Endothelial cell of umbilical vein (primary cell): Measurements from ENCODE around the gene SPTB. TPM values are rescaled to one million over a fixed set of nuclear protein-coding genes. Genes with fewer than 3 reads are reported as not detected.
A peak's percentile ranks its signal among the peaks of the same experiment; 100 is the strongest.
"Not testable (repeated sequence)": the region's sequence is repeated elsewhere in the genome, so short reads cannot be mapped to it uniquely, and the experiment has no call there.

ENCODE experiments used
- BruUV-seq: library from RNA; stranded (reverse); fragments of 400-500 nt; replicated peaks from 2 replicates; lab custom pipeline; 2021; lab: Mats Ljungman, UMichigan
- CTCF ChIA-PET: fragments of 300-600, 350-600 bp; sonication (Branson Sonifier 250); formaldehyde crosslinking; loops from one replicate; lab custom pipeline; 2021; ENCODE audit warnings: antibody characterized with exemption, inconsistent platforms; lab: Charles Lee
- POLR2A ChIA-PET: fragments of 300-600, 350-600 bp; sonication (Branson Sonifier 250); formaldehyde crosslinking; loops from one replicate; lab custom pipeline; 2021; ENCODE audit warnings: antibody characterized with exemption, inconsistent platforms; lab: Charles Lee
- DNase-seq: peaks from one replicate; pipeline ENCODE4 v3.0.0-alpha.2; 2011; ENCODE audit warnings: low read depth, low spot score
- FAIRE-seq: peaks from 2 replicates; lab custom pipeline; 2011; peaks lifted over from hg19 to GRCh38; lab: Jason Lieb, UNC
- H2AFZ ChIP-seq: 2 replicates; pipeline ENCODE4 v1.6.0; 2012; ENCODE audit warnings: low read depth, low read length, control low read depth, inconsistent platforms
- H3K27ac ChIP-seq: 2 replicates; pipeline ENCODE4 v1.5.1; 2011; ENCODE audit warnings: low read depth, mild to moderate bottlenecking, control low read depth, low read length, moderate library complexity; ENCODE audit not compliant: insufficient read depth
- H3K27me3 ChIP-seq, 2 experiments: 2 replicates each; pipeline versions ENCODE4 v1.6.0 to v1.6.1; 2011; ENCODE audit warnings: low read length in 2 of 2, mixed read lengths in 1 of 2; ENCODE audit not compliant: control insufficient read depth in 2 of 2, insufficient read depth in 2 of 2
- H3K36me3 ChIP-seq, 2 experiments: 2 replicates in 1 of 2; 3 replicates in 1 of 2; pipeline ENCODE4 v1.5.1; 2011; ENCODE audit warnings: low read length in 2 of 2, mild to moderate bottlenecking in 1 of 2, moderate library complexity in 1 of 2; ENCODE audit not compliant: control insufficient read depth in 2 of 2, insufficient read depth in 2 of 2; ENCODE audit errors: extremely low read depth in 1 of 2
- H3K4me1 ChIP-seq: 3 replicates; pipeline ENCODE4 v1.5.1; 2011; ENCODE audit warnings: mild to moderate bottlenecking, low read length; ENCODE audit not compliant: control insufficient read depth, insufficient read depth; ENCODE audit errors: extremely low read depth
- H3K4me2 ChIP-seq: 2 replicates; pipeline ENCODE4 v1.6.1; 2011; ENCODE audit warnings: low read length, control low read depth, mixed read lengths; ENCODE audit not compliant: insufficient read depth
- H3K4me3 ChIP-seq, 3 experiments: fragments of 200-600 bp in 1 of 3; sonication (generic), shearing (Covaris generic) in 1 of 3; replicated peaks in 1 of 3; 2 replicates each; pipeline ENCODE4 v1.5.1; 2011 to 2016; ENCODE audit warnings: control low read depth in 3 of 3, low read length in 3 of 3, mild to moderate bottlenecking in 2 of 3, inconsistent platforms in 1 of 3, low read depth in 1 of 3, moderate library complexity in 1 of 3; ENCODE audit not compliant: insufficient read depth in 1 of 3
- H3K79me2 ChIP-seq: 2 replicates; pipeline ENCODE4 v1.6.0; 2012; ENCODE audit warnings: low read length, inconsistent platforms; ENCODE audit not compliant: control insufficient read depth, insufficient read depth
- H3K9ac ChIP-seq: replicated peaks from 2 replicates; pipeline ENCODE3; 2011; ENCODE audit warnings: low read length, control low read depth; ENCODE audit not compliant: insufficient read depth; ENCODE audit errors: extremely low read depth
- H3K9me1 ChIP-seq: replicated peaks from 3 replicates; pipeline ENCODE4 v1.6.0; 2011; ENCODE audit warnings: mild to moderate bottlenecking, low read length; ENCODE audit not compliant: control insufficient read depth, insufficient read depth; ENCODE audit errors: extremely low read depth
- H3K9me3 ChIP-seq: replicated peaks from 2 replicates; pipeline ENCODE4 v1.5.1; 2012; ENCODE audit warnings: low read length, inconsistent platforms; ENCODE audit not compliant: control insufficient read depth, insufficient read depth
- H4K20me1 ChIP-seq: replicated peaks from 2 replicates; pipeline ENCODE3; 2011; ENCODE audit warnings: mild to moderate bottlenecking, low read length; ENCODE audit not compliant: control insufficient read depth, insufficient read depth; ENCODE audit errors: extremely low read depth
- EZH2 ChIP-seq: IDR thresholded peaks from 2 replicates; pipeline ENCODE4 v1.6.1; 2012; ENCODE audit warnings: borderline replicate concordance, low read depth, mild to moderate bottlenecking, moderate library complexity, low read length, inconsistent platforms; ENCODE audit not compliant: severe bottlenecking
- MYC ChIP-seq: IDR thresholded peaks from one replicate; pipeline ENCODE4 v1.6.1; 2011; ENCODE audit warnings: mild to moderate bottlenecking, low read depth, low read length
- POLR2A ChIP-seq: IDR thresholded peaks from 2 replicates; pipeline ENCODE4 v1.6.1; 2012; ENCODE audit warnings: low read depth, mild to moderate bottlenecking, control low read depth, low read length
- POLR2AphosphoS5 ChIP-seq: IDR thresholded peaks from 2 replicates; pipeline ENCODE4 v1.6.1; 2012; ENCODE audit warnings: low read depth, mild to moderate bottlenecking, control low read depth, low read length, moderate library complexity; ENCODE audit not compliant: insufficient read depth
- dilution Hi-C: fragments of 300-500 bp; cut with MboI; formaldehyde crosslinking; loops from one replicate; pipeline ENCODE4 v1.15.0; 2019; ENCODE audit warnings: low sequenced_read_pairs; ENCODE audit not compliant: extremely low pct_ligation_motif_present
- intact Hi-C: fragments of 100-400 bp; cut with micrococcal nuclease; formaldehyde crosslinking; loops from one replicate; pipeline ENCODE4 v1.10.0; 2022
- polyA plus RNA-seq, 4 experiments: library from polyadenylated mRNA; depleted of rRNA in 3 of 4; stranded (reverse) in 3 of 4; unstranded in 1 of 4; fragments of >200 nt; gene quantifications; 2 replicates each; pipeline versions ENCODE4 v1.2.1 to v1.2.3, GENCODE V29; 2011 to 2012; ENCODE audit warnings: missing spikeins in 1 of 4
- total RNA-seq: library from RNA; stranded (reverse); gene quantifications from 2 replicates; pipeline ENCODE4 v1.2.3, GENCODE V29; 2021
- TF ChIP-seq, protein P1 (sequence below): IDR thresholded peaks from 2 replicates; pipeline ENCODE4 v1.6.1; 2011; ENCODE audit not compliant: insufficient read depth, insufficient read length

The SPTB gene
- total and polyA plus RNA-seq, 2 donors (not counting 3 experiments of a cell fraction or from before 2014, with no cell fraction given), result 0.03 to 0.07 TPM

- TF ChIP-seq, protein P1, sequence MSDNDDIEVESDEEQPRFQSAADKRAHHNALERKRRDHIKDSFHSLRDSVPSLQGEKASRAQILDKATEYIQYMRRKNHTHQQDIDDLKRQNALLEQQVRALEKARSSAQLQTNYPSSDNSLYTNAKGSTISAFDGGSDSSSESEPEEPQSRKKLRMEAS, result peak; percentile 70
- TF ChIP-seq POLR2A (peak; percentile 95), MYC (no peak), EZH2 (no peak), POLR2AphosphoS5 (peak; percentile 87)
- Histone ChIP-seq H3K27me3 (peaks cover 8 to 13% of the 10 kb centered on the region in 2 experiments), H2AFZ (peak within 1 kb of the TSS; percentile 92), H3K4me2 (peak within 1 kb of the TSS; percentile 97), H3K9ac (peak within 1 kb of the TSS; percentile 98), H4K20me1 (no peaks in the 10 kb centered on the region), H3K36me3 (no peaks in the 10 kb centered on the region), H3K9me3 (no peaks in the 10 kb centered on the region), H3K4me1 (peaks cover 16% of the 10 kb centered on the region), H3K9me1 (no peaks in the 10 kb centered on the region), H3K79me2 (peaks cover 32% of the 10 kb centered on the region), H3K27ac (peak within 1 kb of the TSS; percentile 81), H3K4me3 (peak within 1 kb of the TSS; percentile 80 to 96 (median 94))
- POLR2A ChIA-PET, result interaction anchor here (0.6 to 1.5 kb wide), 2 partner anchors 11 to 22 kb away, joined by 3 to 4 read pairs; no protein-coding TSS in a partner anchor
- dilution Hi-C loops (no loop called here), intact Hi-C loops (loop anchor here (1.0 to 5.0 kb wide), 2 partner anchors 73 to 92 kb away; no protein-coding TSS in a partner anchor)
- CTCF ChIA-PET, result interaction anchor here (1.2 to 1.7 kb wide), 3 partner anchors 10 to 105 kb away, joined by 3 to 11 read pairs (median 4); partner anchors contain the start of gene FNTB
- BruUV-seq, result TSS peak; percentile 73
- FAIRE-seq (peak; percentile 95), DNase-seq (peak; percentile 98)
These were observed 34.7 kb upstream of the SPTB start, which contains the start of gene CHURC1 for GRCh38 chr14:64914237-64915028. CHURC1 (plus strand) TSS chr14:64914455; CDS start chr14:64914496, 41 bp downstream.

DNA sequence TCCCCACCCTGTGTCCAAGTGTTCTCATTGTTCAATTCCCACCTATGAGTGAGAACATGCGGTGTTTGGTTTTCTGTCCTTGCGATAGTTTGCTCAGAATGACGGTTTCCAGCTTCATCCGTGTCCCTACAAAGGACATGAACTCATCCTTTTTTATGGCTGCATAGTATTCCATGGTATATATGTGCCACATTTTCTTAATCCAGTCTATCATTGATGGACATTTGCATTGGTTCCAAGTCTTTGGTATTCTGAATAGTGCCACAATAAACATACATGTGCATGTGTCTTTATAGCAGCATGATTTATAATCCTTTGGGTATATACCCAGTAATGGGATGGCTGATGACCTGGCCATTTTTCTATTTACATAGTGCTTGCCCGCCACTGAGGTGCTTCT, 33.8 kb upstream of the SPTB start:
- peaks cover 29% of the 10 kb centered on the region for H3K79me2 ChIP-seq
- H3K27me3 ChIP-seq, result peaks cover 9 to 18% of the 10 kb centered on the region in 2 experiments
- H3K4me3 ChIP-seq, H3K9me3 ChIP-seq, POLR2A ChIA-PET, H4K20me1 ChIP-seq, FAIRE-seq, DNase-seq, H3K27ac ChIP-seq, H3K9me1 ChIP-seq, H2AFZ ChIP-seq, BruUV-seq, H3K36me3 ChIP-seq, dilution Hi-C loops: not testable (repeated sequence)
- intact Hi-C loops, result loop anchor here (5.0 kb wide), 1 partner anchor 91 kb away; no protein-coding TSS in a partner anchor
- H3K9ac ChIP-seq, result peak overlapping the region; percentile 30
- peak overlapping the region; percentile 82 for H3K4me2 ChIP-seq
- CTCF ChIA-PET, result interaction anchor here (1.2 kb wide), 1 partner anchor 73 kb away, joined by 3 read pairs; the partner anchor contains the start of gene FNTB
- peaks cover 16% of the 10 kb centered on the region for H3K4me1 ChIP-seq
